HTERT RPE-1 (cell line): ENCODE results near the gene SMC4.

Source experiments
- in situ Hi-C: fragments of 300-500 bp; cut with MboI; formaldehyde crosslinking; loops from 4 replicates; pipeline ENCODE4 v1.14.3; 2020; ENCODE audit warnings: low sequenced_read_pairs

The SMC4 gene

GRCh38 chr3:160393346-160394008, 6.0 kb upstream of the SMC4 start:
- in situ Hi-C loops = no loop called here

GRCh38 chr3:160394009-160394392, 5.4 kb upstream of the SMC4 start:
- in situ Hi-C loops = no loop called here

GRCh38 chr3:160395297-160395696, 4.2 kb upstream of the SMC4 start:
- in situ Hi-C loops = no loop called here

GRCh38 chr3:160398820-160399124, 678 bp upstream of the SMC4 start:
- in situ Hi-C loops = no loop called here

GRCh38 chr3:160400030-160400701, 716 bp downstream of the SMC4 start:
- in situ Hi-C loops = no loop called here

GRCh38 chr3:160400702-160401150, 1.3 kb downstream of the SMC4 start:
- in situ Hi-C loops = no loop called here

- in situ Hi-C loops = no loop called here
Observed at GRCh38 chr3:160401291-160402095, 2.0 kb downstream of the SMC4 start.

GRCh38 chr3:160402221-160403027, 3.0 kb downstream of the SMC4 start:
- in situ Hi-C loops = no loop called here

- in situ Hi-C loops = no loop called here
Observed at GRCh38 chr3:160403028-160403545, 3.6 kb downstream of the SMC4 start.

- in situ Hi-C loops = no loop called here
Observed at GRCh38 chr3:160403796-160404470, 4.5 kb downstream of the SMC4 start.

- in situ Hi-C loops = no loop called here
Observed at GRCh38 chr3:160409812-160410610, 10.6 kb downstream of the SMC4 start.

- in situ Hi-C loops = no loop called here
Observed at GRCh38 chr3:160412477-160412876, 13.0 kb downstream of the SMC4 start.

GRCh38 chr3:160413613-160414248, 14.3 kb downstream of the SMC4 start:
- in situ Hi-C loops = no loop called here

- in situ Hi-C loops = no loop called here
Observed at GRCh38 chr3:160417311-160417710, 17.9 kb downstream of the SMC4 start.

GRCh38 chr3:160427832-160428424, 28.5 kb downstream of the SMC4 start:
- in situ Hi-C loops = no loop called here

- in situ Hi-C loops = no loop called here
Observed at GRCh38 chr3:160434071-160434470, 34.6 kb downstream of the SMC4 start.

GRCh38 chr3:160435095-160435494, 35.6 kb downstream of the SMC4 start:
- in situ Hi-C loops = no loop called here

GRCh38 chr3:160435747-160436146, 36.3 kb downstream of the SMC4 start:
- in situ Hi-C loops = no loop called here

GRCh38 chr3:160437083-160437455, 37.6 kb downstream of the SMC4 start:
- in situ Hi-C loops = no loop called here
